ENCODE data around the gene NTRK3.

NTRK3 gene

DNA sequence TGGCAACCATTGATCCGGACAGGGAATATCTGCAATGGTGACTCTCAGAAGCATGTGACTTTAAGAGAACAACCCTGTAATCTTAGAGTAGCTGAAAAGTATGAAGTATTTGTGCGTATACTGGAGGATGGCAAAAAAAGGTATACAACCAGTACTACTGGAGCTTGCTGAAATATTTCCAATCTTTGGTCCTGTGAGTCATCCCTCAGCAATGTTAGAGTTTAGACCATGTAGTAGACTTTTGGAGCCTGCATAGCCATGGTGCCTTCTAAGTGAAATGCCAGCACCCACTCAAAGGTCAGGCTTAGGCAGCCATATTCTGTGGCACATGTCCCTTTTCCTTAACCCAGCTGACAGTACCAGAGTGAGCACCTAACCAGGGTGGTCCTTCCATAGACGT lies 429.4 kb downstream of the NTRK3 start:
- 87 to 95% methylated on average over 3 of the region's 3 CpGs for WGBS, 2 experiments
- Histone ChIP-seq H3K4me1 (ENCODE audit: control insufficient read depth, insufficient read depth, low read length) (peaks cover 14% of the 10 kb centered on the region), H3K27me3 (ENCODE audit: control insufficient read depth, insufficient read depth, low read length, poor library complexity, severe bottlenecking) (peaks cover 10% of the 10 kb centered on the region), H3K4me3 (ENCODE audit: insufficient read depth, low read depth, low read length) (no peak overlapping the region), H3K27ac (ENCODE audit: insufficient read depth, low read depth, low read length, poor library complexity, severe bottlenecking) (no peak overlapping the region), H3K36me3 (ENCODE audit: control insufficient read depth, insufficient read depth, low read length) (no peaks in the 10 kb centered on the region), H3K9me3 (ENCODE audit: control insufficient read depth, low read length) (no peaks in the 10 kb centered on the region)

DNA sequence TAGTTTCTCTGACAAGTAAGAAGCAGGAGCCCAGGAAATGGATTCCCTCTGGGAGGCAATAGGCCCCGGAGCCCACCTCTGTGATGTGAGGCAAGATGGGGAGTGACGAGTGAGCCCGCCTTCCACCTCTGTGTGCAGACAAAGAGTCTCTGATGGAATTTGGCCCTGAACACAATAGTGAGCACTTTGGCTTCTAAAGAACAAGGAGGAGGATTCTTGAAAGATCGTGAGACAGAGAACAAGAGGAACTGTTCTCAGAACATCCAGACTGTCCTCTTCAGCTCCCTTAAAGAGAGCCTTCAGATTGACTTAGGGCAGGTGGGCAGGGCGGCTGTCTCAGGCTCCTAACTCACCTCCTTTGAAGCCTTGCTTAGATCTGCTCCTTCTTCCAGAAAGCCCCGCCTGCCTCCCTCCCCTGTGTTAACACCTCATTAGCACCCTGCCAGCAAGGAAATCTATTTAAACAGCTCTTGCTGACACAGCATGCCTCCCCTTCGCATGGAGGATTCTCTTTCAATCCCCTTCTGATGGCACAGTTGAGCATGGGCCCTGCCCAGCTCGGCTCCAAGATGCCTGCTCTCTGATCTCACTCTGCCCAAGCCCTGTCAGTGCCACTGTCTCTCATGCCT lies 430.3 kb downstream of the NTRK3 start:
- Histone ChIP-seq H3K27ac (ENCODE audit: insufficient read depth, low read depth, low read length, poor library complexity, severe bottlenecking) (no peak overlapping the region), H3K27me3 (ENCODE audit: control insufficient read depth, insufficient read depth, low read length, poor library complexity, severe bottlenecking) (peaks cover 11% of the 10 kb centered on the region), H3K4me1 (ENCODE audit: control insufficient read depth, insufficient read depth, low read length) (peaks cover 14% of the 10 kb centered on the region), H3K36me3 (ENCODE audit: control insufficient read depth, insufficient read depth, low read length) (no peaks in the 10 kb centered on the region), H3K4me3 (ENCODE audit: insufficient read depth, low read depth, low read length) (no peak overlapping the region), H3K9me3 (ENCODE audit: control insufficient read depth, low read length) (no peaks in the 10 kb centered on the region)
- 23 to 24% methylated on average over 8 of the region's 8 CpGs for WGBS, 2 experiments

DNA sequence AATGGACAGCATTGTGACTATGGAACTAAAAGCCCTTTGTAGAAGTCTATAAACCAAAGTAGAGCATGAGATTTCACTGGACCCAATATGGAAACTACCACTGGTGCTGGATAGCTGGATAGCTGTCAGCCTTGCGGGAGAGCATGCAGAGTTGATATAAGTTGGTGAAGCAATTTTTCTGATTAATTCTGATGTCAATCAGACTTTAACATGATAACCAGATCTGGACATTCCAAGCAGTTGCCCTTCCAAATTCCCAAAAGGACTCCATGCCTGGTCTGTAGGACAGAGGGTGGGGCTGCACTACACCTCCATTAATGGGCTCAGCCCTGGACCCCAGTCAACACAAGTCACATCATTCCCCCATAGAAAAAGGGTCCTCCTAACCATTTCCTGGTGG lies 437.8 kb downstream of the NTRK3 start:
- Histone ChIP-seq H3K27ac (ENCODE audit: insufficient read depth, low read depth, low read length, poor library complexity, severe bottlenecking) (no peak overlapping the region), H3K9me3 (ENCODE audit: control insufficient read depth, low read length) (no peaks in the 10 kb centered on the region), H3K27me3 (ENCODE audit: control insufficient read depth, insufficient read depth, low read length, poor library complexity, severe bottlenecking) (peaks cover 11% of the 10 kb centered on the region), H3K4me3 (ENCODE audit: insufficient read depth, low read depth, low read length) (no peak overlapping the region), H3K4me1 (ENCODE audit: control insufficient read depth, insufficient read depth, low read length) (no peaks in the 10 kb centered on the region), H3K36me3 (ENCODE audit: control insufficient read depth, insufficient read depth, low read length) (no peaks in the 10 kb centered on the region)
- 86 to 100% methylated on average over 1 of the region's 1 CpG for WGBS, 2 experiments

DNA sequence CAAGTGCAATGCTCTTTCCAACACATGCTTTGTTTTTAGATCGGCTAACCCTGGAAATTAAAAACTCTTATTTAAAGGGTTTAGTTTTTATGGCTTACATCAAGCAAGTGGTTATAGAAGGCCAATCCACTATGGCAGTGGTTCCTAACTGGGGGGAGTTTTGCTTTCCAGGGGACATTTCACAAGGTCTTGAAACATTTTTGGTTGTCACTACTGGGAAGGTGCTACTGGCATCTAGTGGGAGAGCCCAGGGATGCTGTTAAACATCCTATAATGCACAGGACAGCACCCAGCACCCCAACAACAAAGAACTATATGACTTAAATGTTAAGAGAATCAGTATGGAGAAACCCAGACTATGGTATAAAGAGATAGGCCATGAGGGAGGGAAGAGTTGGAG lies 439.0 kb downstream of the NTRK3 start:
- H3K27ac ChIP-seq (ENCODE audit: insufficient read depth, low read depth, low read length, poor library complexity, severe bottlenecking) = no peak overlapping the region
- no peaks in the 10 kb centered on the region for H3K36me3 ChIP-seq (ENCODE audit: control insufficient read depth, insufficient read depth, low read length)
- H3K4me1 ChIP-seq (ENCODE audit: control insufficient read depth, insufficient read depth, low read length) = no peaks in the 10 kb centered on the region
- H3K27me3 ChIP-seq (ENCODE audit: control insufficient read depth, insufficient read depth, low read length, poor library complexity, severe bottlenecking) = peaks cover 4% of the 10 kb centered on the region
- no peaks in the 10 kb centered on the region for H3K9me3 ChIP-seq (ENCODE audit: control insufficient read depth, low read length)
- 100% methylated on average over 1 of the region's 1 CpG; no CpG with 5 or more reads in 1 of the 2 experiments for WGBS, 2 experiments
- no peak overlapping the region for H3K4me3 ChIP-seq (ENCODE audit: insufficient read depth, low read depth, low read length)

DNA sequence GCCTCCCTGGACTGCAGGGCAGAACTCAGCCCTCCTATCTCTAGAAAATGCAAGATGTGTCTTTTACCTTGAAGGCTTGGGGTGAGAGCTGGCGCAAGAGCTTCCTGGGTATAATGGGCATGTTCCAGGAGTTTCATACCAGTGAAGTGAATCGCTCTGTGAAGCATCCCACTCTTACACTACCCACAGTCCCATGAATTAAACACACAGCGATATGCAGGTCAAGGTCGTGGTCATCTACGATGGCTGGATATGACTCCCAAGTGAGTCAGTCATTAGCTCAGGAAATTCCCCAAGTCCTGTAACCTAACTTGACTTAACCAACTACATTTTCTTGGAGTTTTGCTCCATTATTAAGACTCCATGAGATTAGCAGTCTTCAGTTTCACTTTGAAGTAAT lies 439.7 kb downstream of the NTRK3 start:
- no peak overlapping the region for H3K27ac ChIP-seq (ENCODE audit: insufficient read depth, low read depth, low read length, poor library complexity, severe bottlenecking)
- no peaks in the 10 kb centered on the region for H3K9me3 ChIP-seq (ENCODE audit: control insufficient read depth, low read length)
- H3K4me1 ChIP-seq (ENCODE audit: control insufficient read depth, insufficient read depth, low read length) = no peaks in the 10 kb centered on the region
- 89 to 90% methylated on average over 4 of the region's 5 CpGs for WGBS, 2 experiments
- H3K36me3 ChIP-seq (ENCODE audit: control insufficient read depth, insufficient read depth, low read length) = no peaks in the 10 kb centered on the region
- no peaks in the 10 kb centered on the region for H3K27me3 ChIP-seq (ENCODE audit: control insufficient read depth, insufficient read depth, low read length, poor library complexity, severe bottlenecking)
- no peak overlapping the region for H3K4me3 ChIP-seq (ENCODE audit: insufficient read depth, low read depth, low read length)

DNA sequence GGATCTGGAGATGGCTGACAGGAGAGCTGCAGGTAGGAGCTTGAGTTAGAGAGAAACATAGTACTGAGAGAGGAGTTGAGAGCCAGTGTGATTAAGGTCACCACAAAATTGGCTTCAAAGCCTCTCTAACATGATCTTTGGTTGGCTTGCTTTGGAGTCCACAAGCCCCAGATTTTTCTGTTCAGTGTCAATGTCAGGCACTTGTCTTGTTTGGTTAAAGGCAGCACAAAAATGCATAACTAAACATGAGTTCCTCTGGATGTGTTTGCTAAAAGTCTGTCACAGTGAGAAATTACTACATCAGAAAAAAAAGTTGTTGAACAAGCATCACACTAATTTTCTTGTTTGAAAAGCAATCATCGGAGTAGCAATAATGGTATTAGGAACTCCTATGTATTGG lies 440.5 kb downstream of the NTRK3 start:
- Histone ChIP-seq H3K36me3 (ENCODE audit: control insufficient read depth, insufficient read depth, low read length) (no peaks in the 10 kb centered on the region), H3K4me3 (ENCODE audit: insufficient read depth, low read depth, low read length) (no peak overlapping the region), H3K9me3 (ENCODE audit: control insufficient read depth, low read length) (no peaks in the 10 kb centered on the region), H3K27me3 (ENCODE audit: control insufficient read depth, insufficient read depth, low read length, poor library complexity, severe bottlenecking) (no peaks in the 10 kb centered on the region), H3K4me1 (ENCODE audit: control insufficient read depth, insufficient read depth, low read length) (no peaks in the 10 kb centered on the region), H3K27ac (ENCODE audit: insufficient read depth, low read depth, low read length, poor library complexity, severe bottlenecking) (no peak overlapping the region)
- WGBS, 2 experiments = 94 to 100% methylated on average over 1 of the region's 1 CpG
